HG03521 (cell line): ENCODE measurements around the gene MAPK10.

Experiments used
- ATAC-seq: cut with Tn5 transposase; IDR thresholded peaks from one replicate; pipeline ENCODE4 v1.9.1; 2021; ENCODE audit warnings: mild to moderate bottlenecking, moderate library complexity; ENCODE audit not compliant: unreplicated experiment

MAPK10 gene

DNA sequence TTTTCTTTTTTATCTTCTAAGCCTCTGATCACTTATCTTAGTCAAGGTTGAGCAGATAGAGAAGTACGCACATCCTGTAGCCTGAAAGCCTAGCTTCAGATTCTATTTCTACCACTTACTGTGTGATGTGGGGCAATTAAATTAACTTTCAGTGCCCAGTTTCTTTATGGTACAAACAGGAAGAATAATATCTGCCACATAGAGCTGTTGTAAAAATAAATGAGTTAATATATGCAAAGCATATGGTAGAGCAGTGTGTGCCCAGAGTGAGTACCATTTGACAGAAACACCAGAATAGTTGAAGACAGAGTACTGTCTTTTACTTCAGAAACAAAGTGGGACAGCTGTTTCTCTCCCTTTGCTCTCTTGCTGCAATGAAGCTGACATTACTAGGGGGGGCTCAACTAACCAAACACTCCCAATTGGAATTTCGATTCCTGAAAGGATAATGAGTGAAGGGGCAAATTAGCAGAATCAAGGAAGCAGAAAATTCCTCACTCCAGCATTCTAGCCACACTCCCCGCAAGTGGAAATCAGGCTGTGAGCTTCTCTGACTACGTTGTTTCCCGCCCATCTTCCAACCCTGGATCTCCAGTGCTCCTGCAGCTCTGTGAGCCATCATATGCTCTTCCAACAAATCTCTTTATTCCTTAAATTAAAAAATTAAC is 80.4 kb downstream of the MAPK10 start:
- ATAC-seq = no peak

DNA sequence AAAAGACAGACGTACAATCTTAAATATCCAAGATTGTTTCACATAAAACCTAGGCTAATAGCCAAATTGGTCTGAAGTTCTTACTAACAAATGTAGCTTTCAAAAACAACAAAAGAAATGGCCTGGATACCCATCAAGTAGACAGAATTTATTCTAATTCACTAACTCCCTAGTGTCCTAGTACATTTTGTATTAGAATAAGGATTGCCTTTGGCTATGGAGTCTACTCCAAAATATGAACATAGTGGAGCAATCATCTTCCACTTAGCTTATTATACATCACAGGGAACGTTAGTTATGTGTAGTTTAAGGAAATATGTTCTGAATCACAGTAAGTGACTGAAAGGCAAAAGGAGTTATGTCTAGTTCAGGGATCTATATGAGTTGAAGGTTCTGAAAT is 81.7 kb downstream of the MAPK10 start:
- ATAC-seq = no peak

- no peak for ATAC-seq
Measured at GRCh38 chr4:86274642-86275041, 85.2 kb downstream of the MAPK10 start.

DNA sequence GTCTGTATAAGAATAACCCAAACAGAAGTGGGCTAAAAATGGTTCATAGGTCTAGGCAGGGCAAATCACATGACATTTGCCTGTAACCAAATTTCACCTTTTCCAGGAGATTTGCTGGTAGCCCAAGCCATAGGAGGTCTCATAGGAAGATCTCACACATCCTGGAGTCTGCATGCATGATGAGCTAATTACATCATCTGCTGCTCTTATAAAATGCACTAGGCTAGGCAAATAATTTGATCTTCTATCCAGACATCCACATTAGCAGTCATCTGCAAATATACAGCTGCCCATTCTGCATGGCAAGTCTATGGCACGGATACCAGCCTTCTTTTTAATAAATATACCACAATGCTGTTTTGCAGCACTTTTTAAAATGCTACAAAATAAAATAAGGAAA is 87.2 kb downstream of the MAPK10 start:
- no peak for ATAC-seq

- ATAC-seq = no peak
Measured at GRCh38 chr4:86271057-86271456, 88.8 kb downstream of the MAPK10 start.

- no peak for ATAC-seq
Measured at GRCh38 chr4:86269354-86269753, 90.5 kb downstream of the MAPK10 start.

- no peak for ATAC-seq
Measured at GRCh38 chr4:86264241-86264640, 95.6 kb downstream of the MAPK10 start.

- no peak for ATAC-seq
Measured at GRCh38 chr4:86261636-86262035, 98.2 kb downstream of the MAPK10 start.

DNA sequence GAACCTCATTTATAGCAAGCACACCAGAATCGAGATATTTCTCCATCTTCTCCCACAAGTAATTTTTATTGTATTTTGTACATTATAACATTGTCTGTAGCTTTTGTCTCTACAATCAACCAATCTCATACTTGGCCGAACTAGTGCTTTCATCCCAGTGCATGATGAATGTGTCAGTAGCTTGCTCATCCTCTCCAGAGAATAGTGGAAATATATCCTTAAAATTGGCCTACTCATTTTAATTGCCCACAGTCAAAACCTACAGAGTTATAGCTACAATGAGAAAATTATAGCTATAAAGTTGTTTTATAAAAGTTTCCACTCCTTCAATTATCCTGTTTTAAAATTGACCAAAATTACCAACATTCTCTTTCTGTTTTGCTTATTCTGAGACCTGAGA is 103.8 kb downstream of the MAPK10 start:
- ATAC-seq = no peak

DNA sequence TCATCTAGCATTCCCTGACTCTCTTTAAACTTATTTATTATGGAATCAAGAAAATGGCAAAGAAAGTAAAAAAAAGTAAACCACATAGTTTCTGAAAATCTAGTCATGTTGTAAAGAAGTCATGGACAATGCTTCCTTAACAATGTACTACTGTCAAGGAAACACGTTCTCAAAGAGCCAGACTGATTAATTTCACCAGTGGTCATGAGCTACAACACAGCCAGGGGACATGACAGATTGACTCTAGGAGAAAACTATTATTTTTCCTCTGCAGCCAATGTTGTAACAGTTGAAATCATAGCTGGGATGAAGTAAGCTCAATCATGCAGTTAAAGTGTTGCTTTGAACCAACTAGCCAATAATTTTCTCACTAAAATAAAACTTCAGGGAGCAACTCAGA is 109.2 kb downstream of the MAPK10 start:
- no peak for ATAC-seq

DNA sequence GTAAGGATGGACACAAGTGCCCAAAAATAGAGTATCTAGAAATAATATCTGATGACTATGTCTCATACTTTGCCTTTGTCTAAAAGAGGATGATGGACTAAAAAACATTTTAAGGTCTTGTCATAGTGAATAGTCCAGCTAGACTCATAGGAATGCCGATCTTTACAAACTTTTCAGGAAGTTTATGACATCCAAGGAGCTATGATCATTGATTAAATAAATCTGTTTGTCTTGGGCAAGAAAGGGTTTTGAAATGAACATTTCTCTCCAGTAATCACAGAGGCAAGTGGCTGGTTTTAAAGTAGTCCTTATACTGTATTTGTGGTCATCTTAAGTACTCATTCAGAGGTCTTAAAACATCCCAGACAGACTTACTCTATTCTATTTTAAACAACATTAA is 109.8 kb downstream of the MAPK10 start:
- ATAC-seq = no peak

DNA sequence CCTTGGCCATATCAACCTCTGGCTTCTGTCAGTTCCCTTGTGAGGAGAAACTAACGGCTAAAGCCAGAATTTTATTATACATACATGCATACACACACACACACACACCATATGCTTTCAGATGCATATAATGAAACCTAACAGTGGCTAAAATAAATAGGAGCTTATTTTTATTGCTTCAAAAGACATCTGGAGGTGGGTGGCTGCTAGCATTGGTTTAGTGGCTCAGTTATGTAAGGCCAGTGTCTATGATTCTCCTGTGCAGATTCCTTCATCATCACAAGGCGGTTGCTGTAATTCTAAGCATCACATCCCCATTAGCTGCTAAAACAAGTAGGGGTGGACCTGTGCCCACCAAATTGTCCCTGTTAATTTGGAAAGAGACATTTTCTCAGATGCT is 110.8 kb downstream of the MAPK10 start:
- ATAC-seq = no peak

GRCh38 chr4:86247906-86248305 is 111.9 kb downstream of the MAPK10 start:
- no peak for ATAC-seq

- no peak for ATAC-seq
Measured at GRCh38 chr4:86247320-86247719, 112.5 kb downstream of the MAPK10 start.

DNA sequence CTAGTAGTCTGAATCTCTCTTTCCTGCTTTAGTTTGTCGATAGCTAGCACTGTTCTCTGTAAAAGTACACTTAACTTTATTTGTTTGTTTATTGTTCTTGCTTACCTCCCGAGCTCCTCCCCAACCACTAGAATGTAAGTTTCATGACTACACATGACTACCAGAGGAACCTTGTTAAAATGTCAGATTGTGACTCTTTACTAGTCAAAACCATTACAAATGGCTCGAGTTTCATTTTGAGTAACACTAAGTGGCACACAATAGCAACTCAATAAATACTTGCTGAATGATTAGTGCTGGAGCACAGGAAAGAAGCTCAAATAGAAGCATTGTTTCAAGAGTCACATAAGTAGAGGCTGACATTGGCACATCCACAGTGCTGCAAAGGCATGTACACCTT is 116.1 kb downstream of the MAPK10 start:
- no peak for ATAC-seq

DNA sequence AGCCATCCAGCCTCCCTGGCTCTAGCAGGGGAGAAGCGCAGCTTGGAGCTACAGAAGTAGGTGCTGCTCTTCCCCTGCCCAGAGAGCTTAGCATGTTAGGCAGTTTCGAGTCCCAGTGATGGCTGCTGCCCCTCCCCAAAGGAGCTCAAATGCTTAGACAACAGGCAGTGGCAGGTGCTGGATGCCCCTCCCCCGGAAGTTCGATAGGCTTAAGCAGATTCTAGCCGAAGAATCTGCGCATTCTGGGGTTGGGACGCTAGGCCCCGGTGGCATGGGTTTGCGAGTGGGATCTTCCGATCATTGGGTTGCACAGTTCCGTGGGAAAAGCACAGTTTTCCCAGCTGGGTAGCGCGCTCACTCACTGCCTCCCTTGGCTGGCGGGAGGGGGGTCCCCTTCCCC is 117.2 kb downstream of the MAPK10 start:
- no peak for ATAC-seq

- ATAC-seq = no peak
Measured at GRCh38 chr4:86235549-86235948, 124.3 kb downstream of the MAPK10 start.

DNA sequence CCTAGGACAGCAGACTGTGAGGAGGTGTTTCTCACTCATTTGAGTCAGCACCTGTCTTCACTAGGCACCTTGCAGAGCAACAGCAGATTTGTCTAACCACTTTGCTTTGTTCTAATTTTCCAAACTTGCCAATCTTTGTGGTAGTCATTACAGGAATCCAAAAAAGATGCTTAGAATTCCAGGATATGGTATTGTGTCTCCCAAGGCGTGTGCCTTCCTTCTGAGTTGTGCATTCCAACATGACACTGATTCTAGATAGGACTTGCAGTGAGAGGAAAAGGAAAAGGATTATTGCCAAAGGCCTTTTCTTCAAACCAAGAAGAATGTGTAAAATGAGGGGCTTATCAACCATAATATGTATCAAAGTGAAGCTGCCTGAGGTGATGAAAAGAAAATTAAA is 126.2 kb downstream of the MAPK10 start:
- ATAC-seq = no peak

DNA sequence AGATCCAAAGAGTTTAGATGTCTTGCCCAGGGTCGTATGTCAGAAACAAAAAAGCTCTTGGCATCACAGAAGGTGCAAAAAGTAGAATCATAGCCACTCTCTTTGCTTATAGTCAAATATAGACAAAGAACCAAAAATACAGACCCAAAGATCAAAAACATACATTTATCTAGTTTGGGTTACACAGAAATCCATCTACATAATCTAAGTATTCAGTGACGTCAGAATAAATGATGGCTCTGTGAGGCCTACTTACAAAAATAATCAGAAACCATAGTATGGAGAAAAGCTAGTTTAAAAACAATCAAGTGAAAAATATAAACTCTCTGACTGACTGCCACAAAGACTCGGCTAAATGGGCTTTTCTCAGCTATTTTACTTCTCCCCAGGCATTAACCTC is 126.8 kb downstream of the MAPK10 start:
- ATAC-seq = no peak

GRCh38 chr4:86223472-86223871 is 136.4 kb downstream of the MAPK10 start:
- ATAC-seq = peak; percentile 62

DNA sequence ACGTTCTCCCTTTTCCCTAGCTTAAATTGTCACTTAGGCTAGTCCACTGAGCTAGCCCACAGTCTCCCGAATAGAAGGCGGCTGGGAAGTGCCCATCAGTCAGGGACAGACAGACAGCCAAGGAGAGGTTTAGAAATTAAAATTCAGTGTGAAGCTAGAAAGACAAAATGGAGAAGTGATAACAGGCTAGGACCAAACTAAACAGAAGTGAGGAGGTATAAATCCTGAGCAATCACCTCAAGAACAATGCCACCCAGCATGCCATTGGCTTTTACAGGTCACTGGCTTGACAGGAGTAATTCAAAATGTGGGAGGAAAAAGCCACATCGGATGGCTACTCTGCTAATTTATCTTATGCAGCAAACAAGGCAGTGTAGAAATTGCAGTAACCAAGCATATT is 138.9 kb downstream of the MAPK10 start:
- no peak for ATAC-seq

- ATAC-seq = no peak
Measured at GRCh38 chr4:86220121-86220520, 139.7 kb downstream of the MAPK10 start.

DNA sequence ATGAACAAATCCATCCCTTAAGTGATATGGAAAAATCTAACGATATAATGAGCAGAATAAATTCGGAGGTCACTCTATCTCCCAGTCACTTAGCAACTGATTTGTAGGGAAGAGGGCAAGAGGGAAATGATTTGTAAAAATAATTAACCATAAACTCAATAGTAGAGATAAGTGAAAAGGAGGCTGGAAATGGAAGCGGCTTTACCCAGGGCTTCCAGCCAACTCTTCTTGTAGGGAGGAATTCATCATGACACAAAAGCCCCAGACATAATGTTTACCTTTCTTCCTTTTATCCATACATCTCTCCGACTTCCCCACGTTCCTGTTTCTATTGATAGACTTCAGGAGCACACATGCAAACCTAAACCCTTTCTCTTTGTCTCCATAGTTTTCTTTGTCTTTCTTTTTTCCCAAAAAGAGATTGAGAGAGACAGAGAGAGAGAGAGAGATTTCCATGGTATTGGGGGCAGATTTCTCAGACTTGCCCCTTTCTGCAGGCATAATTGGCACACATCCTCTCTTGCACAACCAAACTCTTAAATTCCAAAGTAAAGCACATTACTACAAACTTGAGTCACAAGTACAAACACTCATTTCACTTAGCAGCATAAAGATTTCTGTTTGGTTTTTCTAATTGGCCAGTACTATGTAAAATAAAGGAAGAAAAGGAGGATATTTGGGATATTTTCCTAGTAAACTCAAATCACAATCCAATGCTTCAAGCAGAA is 140.9 kb downstream of the MAPK10 start:
- ATAC-seq = no peak
